Right lobe of liver (tissue), 6 donors: ENCODE results near the gene TTC17. TPM values are rescaled to one million over a fixed set of nuclear protein-coding genes. Genes with fewer than 3 reads are reported as not detected.

Source experiments
- ATAC-seq, 4 donors: fragments of 200-7000 bp; cut with Tn5 transposase; one replicate each; pipeline ENCODE4 v1.9.1; 2020; ENCODE audit warnings: mild to moderate bottlenecking in 4 of 4, moderate library complexity in 4 of 4
- DNase-seq, 3 donors: peaks; one replicate each; pipeline ENCODE4 v3.0.0-alpha.2; 2020
- H3K27ac ChIP-seq, 3 donors: fragments of 200-600 bp; one replicate each; pipeline ENCODE4 v1.8.0; 2022
- H3K27me3 ChIP-seq, 2 donors: fragments of 200-600 bp; one replicate each; pipeline ENCODE4 v1.8.0; 2022
- H3K36me3 ChIP-seq, 4 donors: fragments of 200-600 bp; sonication (generic) in 1 of 4; one replicate each; pipeline versions ENCODE4 v1.5.1 to v1.8.0; 2017 to 2022; ENCODE audit warnings: control low read depth in 1 of 4
- H3K4me1 ChIP-seq, 4 donors: fragments of 200-600 bp; sonication (generic) in 1 of 4; one replicate each; pipeline versions ENCODE4 v1.5.1 to v1.8.0; 2017 to 2022; ENCODE audit warnings: control low read depth in 1 of 4
- H3K4me3 ChIP-seq, 3 donors: fragments of 200-600 bp; one replicate each; pipeline ENCODE4 v1.8.0; 2022
- H3K9me3 ChIP-seq, 4 donors: fragments of 200-600 bp; sonication (generic) in 1 of 4; one replicate each; pipeline versions ENCODE4 v1.5.1 to v1.8.0; 2017 to 2022; ENCODE audit warnings: control low read depth in 1 of 4
- POLR2A ChIP-seq: fragments of 450-650 bp; IDR thresholded peaks from one replicate; pipeline ENCODE4 v1.6.1; 2017; ENCODE audit warnings: antibody characterized with exemption, mild to moderate bottlenecking
- WGBS: methylation state at CpG from one replicate; pipeline ENCODE4 v1.1.6; 2018; ENCODE audit warnings: low coverage, low lambda C conversion rate; ENCODE audit not compliant: insufficient coverage; ENCODE audit errors: missing lambda C conversion rate; 5-methylcytosine and 5-hydroxymethylcytosine counted together
- intact Hi-C, 2 donors: fragments of 100-400 bp; cut with DNase I; formaldehyde crosslinking; loops; one replicate each; pipeline versions ENCODE4 v1.11.2 to v1.14.1; 2022
- total RNA-seq, 6 experiments: library from RNA; depleted of rRNA in 2 of 6; stranded (reverse); fragments of >200 nt in 2 of 6; fragmentation: NEBNext Ultra II Directional in 3 of 6; extraction: Animal tissue kit (Norgen Biotek cat#: 25700) in 3 of 6; gene quantifications; one replicate each; pipeline versions ENCODE4 v1.1.0 to v1.2.4, GENCODE V29; 2016 to 2023
- TF ChIP-seq, protein P1 (sequence below), 4 donors: fragments of 200-600 bp in 3 of 4; fragments of 450-650 bp in 1 of 4; IDR thresholded peaks; one replicate each; pipeline versions ENCODE4 v1.5.1 to v1.8.0; 2016 to 2022; ENCODE audit warnings: antibody characterized with exemption in 4 of 4, mild to moderate bottlenecking in 2 of 4
- donor health status: DM: no; HTN: yes; CAD: no.
- donor health status: DM: no; HTN: no; CAD: no.
- donor health status: DM: no; HTN: no; CAD: no.
- donor health status: DM: no; HTN: yes; CAD: no.
- donor health status: DM: no; HTN: yes; CAD: no.

The TTC17 gene
- total RNA-seq, 6 experiments from 2014 or later = 33.9 to 70.2 (median 48.5) TPM

DNA sequence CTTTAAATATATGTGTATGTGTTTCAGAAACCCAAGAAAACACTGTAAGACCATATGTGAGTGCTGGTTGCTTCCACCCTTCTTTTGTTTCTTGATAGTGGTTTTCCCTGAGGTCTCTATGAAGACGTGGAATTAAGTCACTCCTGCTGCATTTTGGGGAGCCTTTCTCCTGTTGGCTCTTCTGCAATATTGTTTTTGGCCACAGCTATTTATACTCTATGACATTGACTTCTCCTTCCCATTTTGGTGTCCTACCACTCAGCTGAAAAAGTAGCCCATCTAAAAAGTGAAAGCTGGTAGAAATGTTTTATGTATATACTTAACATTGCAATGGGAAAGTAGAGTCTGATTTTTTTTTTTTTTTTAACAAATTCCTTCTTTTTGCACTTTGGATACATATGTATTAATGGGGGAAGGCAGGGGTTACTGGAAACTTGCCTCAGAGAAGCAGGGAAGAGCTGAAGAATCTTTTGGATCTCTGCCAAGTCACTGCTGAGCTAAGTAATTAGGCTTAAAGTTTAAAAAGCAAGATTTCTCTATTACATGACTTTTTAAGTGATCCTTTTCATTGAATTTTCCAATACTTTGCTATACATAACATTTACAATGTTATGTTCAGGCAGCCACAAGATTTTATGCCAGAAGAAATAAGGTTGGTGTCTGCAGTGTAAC lies 1.8 kb downstream of the TTC17 start:
- Histone ChIP-seq H3K27ac (no peak overlapping the region), H3K9me3 (no peaks in the 10 kb centered on the region), H3K27me3 (no peaks in the 10 kb centered on the region), H3K36me3 (no peaks in the 10 kb centered on the region), H3K4me1 (peaks cover 0 to 15% (median 6%) of the 10 kb centered on the region in 4 donors), H3K4me3 (no peak overlapping the region)
- TF ChIP-seq, protein P1, sequence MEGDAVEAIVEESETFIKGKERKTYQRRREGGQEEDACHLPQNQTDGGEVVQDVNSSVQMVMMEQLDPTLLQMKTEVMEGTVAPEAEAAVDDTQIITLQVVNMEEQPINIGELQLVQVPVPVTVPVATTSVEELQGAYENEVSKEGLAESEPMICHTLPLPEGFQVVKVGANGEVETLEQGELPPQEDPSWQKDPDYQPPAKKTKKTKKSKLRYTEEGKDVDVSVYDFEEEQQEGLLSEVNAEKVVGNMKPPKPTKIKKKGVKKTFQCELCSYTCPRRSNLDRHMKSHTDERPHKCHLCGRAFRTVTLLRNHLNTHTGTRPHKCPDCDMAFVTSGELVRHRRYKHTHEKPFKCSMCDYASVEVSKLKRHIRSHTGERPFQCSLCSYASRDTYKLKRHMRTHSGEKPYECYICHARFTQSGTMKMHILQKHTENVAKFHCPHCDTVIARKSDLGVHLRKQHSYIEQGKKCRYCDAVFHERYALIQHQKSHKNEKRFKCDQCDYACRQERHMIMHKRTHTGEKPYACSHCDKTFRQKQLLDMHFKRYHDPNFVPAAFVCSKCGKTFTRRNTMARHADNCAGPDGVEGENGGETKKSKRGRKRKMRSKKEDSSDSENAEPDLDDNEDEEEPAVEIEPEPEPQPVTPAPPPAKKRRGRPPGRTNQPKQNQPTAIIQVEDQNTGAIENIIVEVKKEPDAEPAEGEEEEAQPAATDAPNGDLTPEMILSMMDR (IDR thresholded peaks at IDR 0.05) = no peak
- TF ChIP-seq POLR2A = no peak
- intact Hi-C loops = no loop called here
- ATAC-seq = no peak
- no peak for DNase-seq
- WGBS = 36% methylated on average over 1 of the region's 1 CpG

DNA sequence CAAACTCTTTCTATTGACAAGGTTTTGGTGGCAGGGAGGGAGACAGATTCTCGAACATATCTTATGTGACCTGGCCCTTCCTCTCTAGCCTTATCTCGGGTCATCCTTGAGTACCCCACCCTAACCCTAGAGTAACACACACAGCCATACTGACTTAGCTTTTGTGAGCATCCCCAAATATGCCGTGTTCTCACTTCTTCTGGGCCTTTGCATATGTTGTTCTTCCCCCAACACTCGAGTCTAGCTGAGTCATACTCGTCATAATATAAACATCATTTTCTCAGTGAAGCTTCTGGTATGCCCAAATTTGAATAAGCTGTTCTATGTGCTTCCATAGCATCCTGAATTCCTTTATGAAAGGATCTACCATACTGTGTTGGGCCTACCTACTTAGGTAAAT lies 8.0 kb downstream of the TTC17 start:
- DNase-seq (no peak), ATAC-seq (no peak)
- Histone ChIP-seq H3K27me3 (no peaks in the 10 kb centered on the region), H3K4me1 (no peaks in the 10 kb centered on the region), H3K9me3 (no peaks in the 10 kb centered on the region), H3K36me3 (no peaks in the 10 kb centered on the region), H3K4me3 (no peak overlapping the region), H3K27ac (no peak overlapping the region)
- intact Hi-C loops = no loop called here
- TF ChIP-seq POLR2A = no peak
- TF ChIP-seq, protein P1 (IDR thresholded peaks at IDR 0.05) = no peak
- 87% methylated on average over 5 of the region's 5 CpGs for WGBS

DNA sequence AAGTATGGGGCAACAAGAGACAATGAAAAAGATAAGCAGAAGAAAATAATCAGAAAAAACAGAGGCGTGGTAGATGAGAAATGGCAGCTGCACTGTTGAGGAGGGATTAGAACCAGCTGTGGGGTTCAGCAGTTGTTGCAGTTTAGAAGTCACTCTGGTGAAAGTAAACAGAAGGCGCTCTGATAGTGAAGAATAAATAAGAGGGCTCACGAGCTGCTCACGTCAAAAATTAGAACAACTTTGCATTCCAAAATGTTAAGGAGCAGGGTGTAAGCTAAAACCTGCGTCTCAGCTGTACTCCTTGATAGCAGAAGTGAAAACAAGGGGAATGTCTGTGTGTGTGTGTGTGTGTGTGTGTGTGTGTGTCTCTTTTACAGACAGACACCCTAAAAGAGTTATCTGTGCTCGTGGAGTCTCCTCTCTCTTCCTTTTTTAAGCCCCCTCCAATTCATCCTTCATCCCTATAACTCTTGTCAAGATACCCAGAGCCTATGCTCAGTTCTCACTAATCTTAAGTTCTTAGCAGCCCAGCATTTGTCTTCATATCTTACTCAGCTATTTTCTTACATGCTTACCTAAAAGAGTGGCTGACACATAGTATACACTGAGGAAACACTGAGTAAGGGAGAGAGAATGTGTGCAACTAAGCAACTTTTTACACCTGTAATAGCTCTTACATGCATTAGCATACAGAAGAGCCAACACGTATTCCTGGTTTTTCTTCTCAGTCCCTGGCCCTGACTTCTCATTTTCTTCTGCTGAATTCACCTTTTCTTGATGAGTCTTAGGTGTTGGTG lies 8.9 kb downstream of the TTC17 start:
- H3K4me1 ChIP-seq = no peaks in the 10 kb centered on the region
- intact Hi-C loops = no loop called here
- H3K27me3 ChIP-seq = no peaks in the 10 kb centered on the region
- no peak overlapping the region for H3K4me3 ChIP-seq
- ATAC-seq (no peak), DNase-seq (no peak)
- H3K9me3 ChIP-seq = no peaks in the 10 kb centered on the region
- 53% methylated on average over 7 of the region's 7 CpGs for WGBS
- no peak overlapping the region for H3K27ac ChIP-seq
- TF ChIP-seq, protein P1 (IDR thresholded peaks at IDR 0.05) = no peak
- no peak for TF ChIP-seq POLR2A
- H3K36me3 ChIP-seq = no peaks in the 10 kb centered on the region

DNA sequence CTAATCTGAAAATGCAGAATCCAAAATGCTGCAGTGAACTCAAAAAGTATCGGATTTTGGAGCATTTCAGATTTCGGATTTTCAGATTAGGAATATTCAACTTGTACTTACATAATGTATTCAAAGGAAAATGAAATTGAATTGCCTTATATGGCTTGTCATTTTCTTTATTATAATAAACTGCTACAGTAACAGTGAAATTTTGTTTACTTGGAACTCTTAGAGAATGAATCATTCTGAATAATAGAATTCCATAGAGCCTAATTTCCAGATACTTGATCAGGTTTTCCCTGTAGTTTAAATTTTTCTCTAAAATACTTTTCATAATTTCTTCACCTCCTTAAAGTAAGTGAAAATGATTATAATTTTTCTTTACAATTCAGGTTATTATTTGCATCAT lies 17.3 kb downstream of the TTC17 start:
- TF ChIP-seq, protein P1 (IDR thresholded peaks at IDR 0.05) = no peak
- TF ChIP-seq POLR2A = no peak
- 90% methylated on average over 2 of the region's 2 CpGs for WGBS
- ATAC-seq (no peak), DNase-seq (no peak)
- intact Hi-C loops = no loop called here
- Histone ChIP-seq H3K4me1 (no peaks in the 10 kb centered on the region), H3K4me3 (no peak overlapping the region), H3K27ac (no peak overlapping the region), H3K9me3 (no peaks in the 10 kb centered on the region), H3K27me3 (no peaks in the 10 kb centered on the region), H3K36me3 (no peaks in the 10 kb centered on the region)
